Natural killer cell (primary cell): Measurements from ENCODE around the gene FRZB. TPM values are rescaled to one million over a fixed set of nuclear protein-coding genes. Genes with fewer than 3 reads are reported as not detected.

Experiments used
- ATAC-seq, 3 donors: fragments of 150-1000 bp in 2 of 3; fragments of 200-7000 bp in 1 of 3; cut with Tn5 transposase; 1 replicate in 1 of 3; 2 replicates in 2 of 3; pipeline ENCODE4 v1.10.0; 2021; ENCODE audit warnings: mild to moderate bottlenecking in 2 of 3, moderate library complexity in 2 of 3
- DNase-seq, 2 donors: peaks; one replicate each; pipeline versions ENCODE4 v3.0.0 to v3.0.0-alpha.2; 2013 to 2021; ENCODE audit warnings: mixed read lengths in 1 of 2
- H3K27ac ChIP-seq: one replicate; pipeline ENCODE4 v1.5.1; 2013; ENCODE audit warnings: mild to moderate bottlenecking, low read length
- H3K27me3 ChIP-seq: one replicate; pipeline ENCODE4 v1.6.1; 2013; ENCODE audit warnings: low read length; ENCODE audit not compliant: control insufficient read depth, insufficient read depth
- H3K36me3 ChIP-seq: one replicate; pipeline ENCODE4 v1.6.1; 2013; ENCODE audit warnings: low read length; ENCODE audit not compliant: control insufficient read depth, insufficient read depth
- H3K4me1 ChIP-seq: one replicate; pipeline ENCODE4 v1.6.1; 2013; ENCODE audit warnings: low read length; ENCODE audit not compliant: control insufficient read depth, insufficient read depth
- H3K4me3 ChIP-seq: one replicate; pipeline ENCODE4 v1.5.1; 2013; ENCODE audit warnings: low read length
- H3K9me3 ChIP-seq: one replicate; pipeline ENCODE4 v1.6.1; 2013; ENCODE audit warnings: low read length; ENCODE audit not compliant: control insufficient read depth, insufficient read depth
- H3K27ac Mint-ChIP-seq, 2 donors: one replicate each; pipeline ENCODE4 v1.8.0; 2022; ENCODE audit warnings: mild to moderate bottlenecking in 2 of 2, mixed read lengths in 2 of 2, moderate library complexity in 1 of 2
- H3K27me3 Mint-ChIP-seq, 2 donors: one replicate each; pipeline ENCODE4 v1.8.0; 2022; ENCODE audit warnings: low read depth in 2 of 2, mixed read lengths in 2 of 2
- H3K36me3 Mint-ChIP-seq: one replicate; pipeline ENCODE4 v1.8.0; 2022; ENCODE audit warnings: mixed read lengths
- H3K4me1 Mint-ChIP-seq, 2 donors: one replicate each; pipeline ENCODE4 v1.8.0; 2022; ENCODE audit warnings: mixed read lengths in 2 of 2
- H3K4me3 Mint-ChIP-seq: one replicate; pipeline ENCODE4 v1.8.0; 2022; ENCODE audit warnings: mild to moderate bottlenecking, moderate library complexity, mixed read lengths
- H3K9me3 Mint-ChIP-seq, 2 donors: one replicate each; pipeline ENCODE4 v1.8.0; 2022; ENCODE audit warnings: mixed read lengths in 2 of 2
- WGBS: methylation state at CpG from one replicate; pipeline ENCODE4 v1.1.7; 2013; ENCODE audit warnings: missing lambda C conversion rate; ENCODE audit not compliant: insufficient coverage; 5-methylcytosine and 5-hydroxymethylcytosine counted together
- intact Hi-C: fragments of 100-400 bp; cut with micrococcal nuclease; formaldehyde crosslinking; loops from one replicate; pipeline ENCODE4 v1.14.2; 2022
- total RNA-seq, 4 donors: library from RNA; stranded (reverse); fragments of 120-200 nt in 1 of 4; gene quantifications; one replicate each; pipeline versions ENCODE4 v1.2.3 to v1.2.4, GENCODE V29; 2013 to 2022
- TF ChIP-seq, protein P1 (sequence below): fragments of 200-600 bp; IDR thresholded peaks from one replicate; pipeline ENCODE4 v1.8.0; 2022; ENCODE audit warnings: antibody characterized with exemption

The FRZB gene
- total RNA-seq, 3 donors from 2014 or later (not counting 1 experiment from before 2014, with no cell fraction given), result not detected

DNA sequence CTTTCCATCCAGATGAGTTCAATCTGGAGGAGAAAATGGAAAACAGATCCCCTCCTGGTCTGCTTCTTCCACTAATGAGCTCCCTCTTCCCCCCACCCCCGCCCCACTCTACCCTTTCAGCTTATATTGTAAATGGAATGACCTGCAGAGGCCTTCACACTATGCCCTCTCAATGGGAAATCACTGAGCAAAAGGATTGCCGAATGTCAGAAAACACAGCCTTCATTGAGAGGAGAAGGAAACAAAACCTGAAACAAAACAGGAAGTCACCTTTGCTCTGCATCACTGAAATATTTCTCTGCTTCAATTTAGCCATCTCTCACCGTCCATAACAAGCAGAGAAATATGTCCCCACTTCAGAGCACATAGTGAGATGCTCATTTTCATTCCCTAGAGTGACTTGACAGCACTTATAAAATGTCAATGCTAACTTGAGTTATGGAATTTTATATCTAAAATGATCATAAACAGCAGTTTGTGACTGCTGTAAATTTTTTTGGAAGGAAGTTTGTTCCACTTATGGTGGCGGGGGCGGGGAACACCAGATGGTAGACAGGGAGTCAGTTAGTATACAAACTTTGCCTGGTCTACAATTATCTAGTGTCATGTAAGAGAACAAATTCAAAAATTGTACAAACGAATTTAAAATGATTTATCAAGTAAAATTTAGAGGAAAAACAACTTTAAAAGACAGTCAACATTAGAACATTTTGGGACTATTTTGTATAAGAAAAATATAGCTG is 1.8 kb upstream of the FRZB start:
- Histone ChIP-seq H3K9me3 (no peaks in the 10 kb centered on the region), H3K36me3 (no peaks in the 10 kb centered on the region), H3K27ac (no peak overlapping the region), H3K4me1 (peaks cover 8% of the 10 kb centered on the region), H3K27me3 (peaks cover 7% of the 10 kb centered on the region), H3K4me3 (no peak overlapping the region)
- no peak for DNase-seq
- H3K4me3 Mint-ChIP-seq, result no peak overlapping the region
- TF ChIP-seq, protein P1, sequence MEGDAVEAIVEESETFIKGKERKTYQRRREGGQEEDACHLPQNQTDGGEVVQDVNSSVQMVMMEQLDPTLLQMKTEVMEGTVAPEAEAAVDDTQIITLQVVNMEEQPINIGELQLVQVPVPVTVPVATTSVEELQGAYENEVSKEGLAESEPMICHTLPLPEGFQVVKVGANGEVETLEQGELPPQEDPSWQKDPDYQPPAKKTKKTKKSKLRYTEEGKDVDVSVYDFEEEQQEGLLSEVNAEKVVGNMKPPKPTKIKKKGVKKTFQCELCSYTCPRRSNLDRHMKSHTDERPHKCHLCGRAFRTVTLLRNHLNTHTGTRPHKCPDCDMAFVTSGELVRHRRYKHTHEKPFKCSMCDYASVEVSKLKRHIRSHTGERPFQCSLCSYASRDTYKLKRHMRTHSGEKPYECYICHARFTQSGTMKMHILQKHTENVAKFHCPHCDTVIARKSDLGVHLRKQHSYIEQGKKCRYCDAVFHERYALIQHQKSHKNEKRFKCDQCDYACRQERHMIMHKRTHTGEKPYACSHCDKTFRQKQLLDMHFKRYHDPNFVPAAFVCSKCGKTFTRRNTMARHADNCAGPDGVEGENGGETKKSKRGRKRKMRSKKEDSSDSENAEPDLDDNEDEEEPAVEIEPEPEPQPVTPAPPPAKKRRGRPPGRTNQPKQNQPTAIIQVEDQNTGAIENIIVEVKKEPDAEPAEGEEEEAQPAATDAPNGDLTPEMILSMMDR, result no peak
- WGBS, result 83% methylated on average over 4 of the region's 6 CpGs
- intact Hi-C loops, result no loop called here
- H3K27me3 Mint-ChIP-seq, result peaks cover 41 to 44% of the 10 kb centered on the region in 2 donors
- ATAC-seq, result no peak
- no peaks in the 10 kb centered on the region for H3K9me3 Mint-ChIP-seq
- no peak overlapping the region for H3K27ac Mint-ChIP-seq
- H3K4me1 Mint-ChIP-seq, result peaks cover 0 to 5% of the 10 kb centered on the region in 2 donors
- peaks cover 7% of the 10 kb centered on the region for H3K36me3 Mint-ChIP-seq

DNA sequence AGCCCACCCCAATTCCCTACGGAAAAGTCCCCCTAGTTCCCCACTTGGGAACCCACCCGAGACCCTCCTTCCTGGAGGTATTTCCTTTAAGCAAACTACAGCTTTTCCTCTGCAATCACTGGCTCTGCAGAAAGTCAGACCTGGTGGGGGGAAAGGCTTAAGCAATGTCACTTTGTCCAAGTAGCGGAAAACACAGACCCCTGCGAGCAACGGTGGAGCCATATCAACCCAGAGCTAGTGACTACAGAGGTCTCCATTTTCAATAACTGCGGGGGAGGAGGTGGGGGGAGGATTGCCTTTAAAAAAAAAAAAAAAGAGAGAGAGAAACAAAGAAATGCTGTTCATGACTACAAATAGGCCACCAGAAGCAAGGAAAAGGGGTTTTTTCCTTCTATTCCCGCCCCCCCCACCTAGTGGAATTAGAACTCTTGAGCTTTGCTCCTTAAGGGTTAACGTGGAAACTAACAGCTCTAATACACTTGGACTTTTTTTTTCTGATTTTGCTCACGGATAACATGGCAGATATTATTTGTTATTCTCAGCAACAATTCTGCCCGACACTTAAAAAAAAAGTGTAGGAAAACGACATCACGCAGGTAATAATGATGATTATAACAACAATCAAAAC is 1.1 kb upstream of the FRZB start:
- peaks cover 8% of the 10 kb centered on the region for H3K4me1 ChIP-seq
- WGBS, result 39% methylated on average over 11 of the region's 12 CpGs
- Mint-ChIP-seq H3K36me3 (peaks cover 7% of the 10 kb centered on the region), H3K27me3 (peaks cover 44% of the 10 kb centered on the region in 2 donors), H3K4me3 (no peak overlapping the region), H3K4me1 (peaks cover 0 to 5% of the 10 kb centered on the region in 2 donors), H3K9me3 (no peaks in the 10 kb centered on the region), H3K27ac (no peak overlapping the region)
- peaks cover 7% of the 10 kb centered on the region for H3K27me3 ChIP-seq
- H3K36me3 ChIP-seq, result no peaks in the 10 kb centered on the region
- intact Hi-C loops, result no loop called here
- TF ChIP-seq, protein P1, result no peak
- no peak overlapping the region for H3K27ac ChIP-seq
- no peak overlapping the region for H3K4me3 ChIP-seq
- DNase-seq (no peak), ATAC-seq (no peak)
- no peaks in the 10 kb centered on the region for H3K9me3 ChIP-seq

DNA sequence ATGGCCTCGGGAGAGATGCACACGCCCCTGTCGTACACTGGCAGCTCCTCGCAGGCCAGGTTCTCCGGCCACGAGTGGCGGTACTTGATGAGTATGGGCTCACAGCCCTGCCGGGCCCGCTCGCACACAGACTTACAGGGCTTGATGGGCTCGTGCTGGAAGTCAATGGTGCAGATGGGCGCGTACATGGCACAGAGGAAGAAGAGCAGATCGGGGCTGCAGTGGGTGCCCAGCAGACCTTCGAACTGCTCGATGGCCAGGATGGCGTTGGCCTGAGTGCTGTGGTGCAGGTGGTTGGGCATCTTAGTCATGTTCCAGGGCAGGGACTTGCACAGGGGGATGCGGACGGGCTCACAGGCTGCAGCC is 359 bp downstream of the FRZB start:
- TF ChIP-seq, protein P1, result no peak
- H3K36me3 Mint-ChIP-seq, result peaks cover 7% of the 10 kb centered on the region
- no peak for DNase-seq
- no peak overlapping the region for H3K27ac Mint-ChIP-seq
- intact Hi-C loops, result no loop called here
- Histone ChIP-seq H3K36me3 (no peaks in the 10 kb centered on the region), H3K4me1 (peaks cover 8% of the 10 kb centered on the region), H3K27me3 (peaks cover 7% of the 10 kb centered on the region), H3K27ac (no peak overlapping the region), H3K4me3 (no peak overlapping the region), H3K9me3 (no peaks in the 10 kb centered on the region)
- H3K9me3 Mint-ChIP-seq, result no peaks in the 10 kb centered on the region
- peaks cover 39 to 46% of the 10 kb centered on the region in 2 donors for H3K27me3 Mint-ChIP-seq
- ATAC-seq, result no peak
- H3K4me1 Mint-ChIP-seq, result peaks cover 0 to 5% of the 10 kb centered on the region in 2 donors
- WGBS, result 19% methylated on average over 19 of the region's 19 CpGs
- H3K4me3 Mint-ChIP-seq, result no peak overlapping the region
